Stimulated activated CD8-positive, alpha-beta memory T cell treated with anti-CD3 and anti-CD28 coated beads, Interleukin-7, amount 100 ng/mL, for 24 hours (primary cell): ENCODE data around the gene UBE2U.

Experiments
- DNase-seq: peaks from one replicate; pipeline ENCODE4 v3.0.0-alpha.2; 2020; ENCODE audit warnings: low read depth

The UBE2U gene

GRCh38 chr1:64203420-64203819, at the start of gene UBE2U:
UBE2U (plus strand) TSS chr1:64203623; CDS start chr1:64204051, 428 bp downstream.
- DNase-seq: no peak

GRCh38 chr1:64155278-64155677, 48.1 kb upstream of the UBE2U start:
- DNase-seq: no peak

- no peak for DNase-seq
Measured at GRCh38 chr1:64161357-64161941, 42.0 kb upstream of the UBE2U start.

- no peak for DNase-seq
Measured at GRCh38 chr1:64162151-64162550, 41.3 kb upstream of the UBE2U start.

GRCh38 chr1:64162804-64163203, 40.6 kb upstream of the UBE2U start:
- DNase-seq: no peak

- no peak for DNase-seq
Measured at GRCh38 chr1:64163431-64163830, 40.0 kb upstream of the UBE2U start.

GRCh38 chr1:64163970-64164369, 39.5 kb upstream of the UBE2U start:
- DNase-seq: no peak

GRCh38 chr1:64166629-64167028, 36.8 kb upstream of the UBE2U start:
- no peak for DNase-seq

- no peak for DNase-seq
Measured at GRCh38 chr1:64167176-64167575, 36.2 kb upstream of the UBE2U start.

GRCh38 chr1:64171246-64171645, 32.2 kb upstream of the UBE2U start:
- DNase-seq: no peak

- no peak for DNase-seq
Measured at GRCh38 chr1:64171797-64172281, 31.6 kb upstream of the UBE2U start.

- DNase-seq: no peak
Measured at GRCh38 chr1:64172458-64172983, 30.9 kb upstream of the UBE2U start.

- DNase-seq: no peak
Measured at GRCh38 chr1:64173336-64173940, 30.0 kb upstream of the UBE2U start.

- DNase-seq: no peak
Measured at GRCh38 chr1:64175639-64176038, 27.8 kb upstream of the UBE2U start.

- DNase-seq: no peak
Measured at GRCh38 chr1:64176659-64177058, 26.8 kb upstream of the UBE2U start.

GRCh38 chr1:64179588-64179987, 23.8 kb upstream of the UBE2U start:
- DNase-seq: no peak

- no peak for DNase-seq
Measured at GRCh38 chr1:64182207-64182606, 21.2 kb upstream of the UBE2U start.

GRCh38 chr1:64183395-64184002, 19.9 kb upstream of the UBE2U start:
- DNase-seq: no peak

- DNase-seq: no peak
Measured at GRCh38 chr1:64184003-64184440, 19.4 kb upstream of the UBE2U start.

GRCh38 chr1:64186138-64186897, 17.1 kb upstream of the UBE2U start:
- DNase-seq: no peak

- no peak for DNase-seq
Measured at GRCh38 chr1:64186898-64187280, 16.5 kb upstream of the UBE2U start.

GRCh38 chr1:64187646-64188045, 15.8 kb upstream of the UBE2U start:
- no peak for DNase-seq

- DNase-seq: no peak
Measured at GRCh38 chr1:64192290-64192689, 11.1 kb upstream of the UBE2U start.
